ENCODE results near the gene EMC1. TPM values are rescaled to one million over a fixed set of nuclear protein-coding genes. Genes with fewer than 3 reads are reported as not detected.
"Not testable (repeated sequence)": the region's sequence is repeated elsewhere in the genome, so short reads cannot be mapped to it uniquely, and the experiment has no call there.

EMC1 gene
- total RNA-seq, 1 donor from 2014 or later: 52.2 TPM

DNA sequence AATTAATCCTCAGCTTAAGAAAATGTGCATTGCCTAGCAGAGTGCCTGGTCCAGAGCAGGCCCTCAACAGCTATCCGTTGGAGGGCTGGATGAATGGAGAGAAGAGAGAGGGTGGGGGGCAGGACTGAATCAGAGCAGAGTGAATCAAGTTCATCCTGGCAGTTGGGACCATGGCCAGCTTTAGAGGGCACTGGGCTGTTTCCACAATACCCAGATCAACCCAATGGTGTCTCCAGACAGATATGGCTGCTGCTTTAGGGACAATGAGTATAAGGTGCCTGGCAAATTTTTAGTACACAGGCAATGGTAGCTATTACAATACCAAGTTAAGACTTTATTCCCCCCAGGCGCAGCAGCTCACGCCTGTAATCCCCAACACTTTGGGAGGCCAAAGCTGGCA, 17.1 kb downstream of the EMC1 start:
- no peaks in the 10 kb centered on the region for H3K27me3 Mint-ChIP-seq (ENCODE audit: unreplicated experiment)
- H3K4me1 Mint-ChIP-seq (ENCODE audit: unreplicated experiment): peaks cover 8% of the 10 kb centered on the region
- peaks cover 42% of the 10 kb centered on the region for H3K36me3 Mint-ChIP-seq (ENCODE audit: unreplicated experiment)
- H3K9me3 Mint-ChIP-seq (ENCODE audit: unreplicated experiment): no peaks in the 10 kb centered on the region
- no peak overlapping the region for H3K27ac Mint-ChIP-seq (ENCODE audit: unreplicated experiment)
- TF ChIP-seq, protein P1, sequence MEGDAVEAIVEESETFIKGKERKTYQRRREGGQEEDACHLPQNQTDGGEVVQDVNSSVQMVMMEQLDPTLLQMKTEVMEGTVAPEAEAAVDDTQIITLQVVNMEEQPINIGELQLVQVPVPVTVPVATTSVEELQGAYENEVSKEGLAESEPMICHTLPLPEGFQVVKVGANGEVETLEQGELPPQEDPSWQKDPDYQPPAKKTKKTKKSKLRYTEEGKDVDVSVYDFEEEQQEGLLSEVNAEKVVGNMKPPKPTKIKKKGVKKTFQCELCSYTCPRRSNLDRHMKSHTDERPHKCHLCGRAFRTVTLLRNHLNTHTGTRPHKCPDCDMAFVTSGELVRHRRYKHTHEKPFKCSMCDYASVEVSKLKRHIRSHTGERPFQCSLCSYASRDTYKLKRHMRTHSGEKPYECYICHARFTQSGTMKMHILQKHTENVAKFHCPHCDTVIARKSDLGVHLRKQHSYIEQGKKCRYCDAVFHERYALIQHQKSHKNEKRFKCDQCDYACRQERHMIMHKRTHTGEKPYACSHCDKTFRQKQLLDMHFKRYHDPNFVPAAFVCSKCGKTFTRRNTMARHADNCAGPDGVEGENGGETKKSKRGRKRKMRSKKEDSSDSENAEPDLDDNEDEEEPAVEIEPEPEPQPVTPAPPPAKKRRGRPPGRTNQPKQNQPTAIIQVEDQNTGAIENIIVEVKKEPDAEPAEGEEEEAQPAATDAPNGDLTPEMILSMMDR (IDR thresholded peaks at IDR 0.05): no peak
- H3K4me3 Mint-ChIP-seq (ENCODE audit: unreplicated experiment): no peak overlapping the region
- DNase-seq (ENCODE audit: extremely low spot score, unreplicated experiment): no peak

DNA sequence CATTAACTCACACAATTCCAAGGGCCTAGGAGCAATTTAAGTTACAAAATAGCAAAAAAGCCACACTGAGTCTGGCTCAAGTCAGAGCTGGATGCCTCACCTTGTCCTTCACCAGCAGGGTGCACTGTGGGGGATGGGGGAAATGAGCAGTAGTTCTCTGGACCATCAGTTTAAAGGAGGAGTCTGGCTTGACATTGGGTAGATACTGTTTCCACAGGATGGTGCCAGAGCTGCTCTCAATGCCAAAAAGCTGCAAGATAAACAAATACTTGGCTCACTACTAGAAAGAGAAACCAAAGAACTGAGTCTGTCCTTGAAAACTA, 18.8 kb downstream of the EMC1 start:
- H3K9me3 Mint-ChIP-seq (ENCODE audit: unreplicated experiment): no peaks in the 10 kb centered on the region
- peaks cover 8% of the 10 kb centered on the region for H3K4me1 Mint-ChIP-seq (ENCODE audit: unreplicated experiment)
- peaks cover 41% of the 10 kb centered on the region for H3K36me3 Mint-ChIP-seq (ENCODE audit: unreplicated experiment)
- TF ChIP-seq, protein P1 (IDR thresholded peaks at IDR 0.05): no peak
- no peak overlapping the region for H3K27ac Mint-ChIP-seq (ENCODE audit: unreplicated experiment)
- no peaks in the 10 kb centered on the region for H3K27me3 Mint-ChIP-seq (ENCODE audit: unreplicated experiment)
- no peak overlapping the region for H3K4me3 Mint-ChIP-seq (ENCODE audit: unreplicated experiment)
- no peak for DNase-seq (ENCODE audit: extremely low spot score, unreplicated experiment)

DNA sequence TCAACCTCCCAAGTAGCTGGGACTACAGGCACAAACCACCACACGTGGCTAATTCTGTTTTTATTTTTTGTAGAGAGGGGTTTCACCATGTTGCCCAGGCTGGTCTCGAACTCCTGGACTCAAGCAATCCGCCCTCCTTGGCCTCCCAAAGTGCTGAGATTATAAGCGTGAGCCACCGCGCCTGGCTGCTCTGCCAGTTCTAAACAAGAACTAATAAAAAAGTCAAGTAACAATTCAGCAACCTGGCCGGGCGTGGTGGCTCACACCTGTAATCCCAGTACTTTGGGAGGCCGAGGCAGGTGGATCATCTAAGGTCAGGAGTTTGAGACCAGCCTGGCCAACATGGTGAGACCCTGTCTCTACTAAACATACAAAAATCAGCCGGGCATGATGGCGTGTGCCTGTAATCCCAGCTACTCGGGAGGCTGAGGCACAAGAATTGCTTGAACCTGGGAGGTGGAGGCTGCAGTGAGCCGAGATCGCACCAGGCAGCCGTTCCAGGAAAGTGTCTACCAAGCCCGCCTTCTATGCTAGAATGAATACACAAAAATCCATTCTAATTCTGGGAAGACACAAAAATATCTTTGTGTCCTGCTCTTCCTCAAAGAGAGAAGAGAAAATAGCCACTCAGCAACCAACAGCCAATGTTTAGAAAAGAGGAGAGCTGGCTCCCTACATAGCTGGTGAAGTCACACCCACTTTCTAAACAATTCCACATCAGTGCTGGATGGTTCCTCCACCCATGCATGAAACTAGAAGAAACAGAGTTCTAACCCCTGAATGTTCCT, 19.4 kb downstream of the EMC1 start:
- not testable (repeated sequence) for H3K4me1 Mint-ChIP-seq (ENCODE audit: unreplicated experiment); H3K27ac Mint-ChIP-seq (ENCODE audit: unreplicated experiment); H3K9me3 Mint-ChIP-seq (ENCODE audit: unreplicated experiment); H3K27me3 Mint-ChIP-seq (ENCODE audit: unreplicated experiment); DNase-seq (ENCODE audit: extremely low spot score, unreplicated experiment); H3K4me3 Mint-ChIP-seq (ENCODE audit: unreplicated experiment)
- peaks cover 37% of the 10 kb centered on the region for H3K36me3 Mint-ChIP-seq (ENCODE audit: unreplicated experiment)

DNA sequence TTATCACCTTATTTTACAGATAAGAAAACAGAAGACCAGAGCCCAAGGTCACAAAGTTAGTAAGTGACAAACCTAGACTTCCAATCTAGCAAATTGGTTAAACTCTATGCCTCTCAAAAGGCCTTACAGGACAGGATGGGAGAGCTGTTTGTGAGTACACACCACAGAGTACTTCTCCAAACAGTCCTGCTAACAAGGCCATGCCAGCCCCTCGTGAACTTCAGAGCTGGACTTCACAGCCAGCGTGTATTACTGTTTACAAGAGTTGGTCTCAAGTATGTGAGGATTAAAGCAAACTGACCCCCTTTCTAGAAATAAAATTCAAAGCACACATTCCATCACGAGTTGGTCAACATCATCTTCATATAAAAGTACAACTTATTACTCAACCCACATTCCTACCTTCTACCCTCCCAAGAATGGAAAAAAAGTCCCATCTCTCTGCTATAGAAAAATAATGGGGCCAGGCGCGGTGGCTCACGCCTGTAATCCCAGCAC, 21.4 kb downstream of the EMC1 start:
- Mint-ChIP-seq H3K4me3 (ENCODE audit: unreplicated experiment) (no peak overlapping the region), H3K9me3 (ENCODE audit: unreplicated experiment) (no peaks in the 10 kb centered on the region), H3K27ac (ENCODE audit: unreplicated experiment) (no peak overlapping the region), H3K4me1 (ENCODE audit: unreplicated experiment) (peaks cover 8% of the 10 kb centered on the region), H3K36me3 (ENCODE audit: unreplicated experiment) (peaks cover 46% of the 10 kb centered on the region), H3K27me3 (ENCODE audit: unreplicated experiment) (no peaks in the 10 kb centered on the region)
- DNase-seq (ENCODE audit: extremely low spot score, unreplicated experiment): no peak
- TF ChIP-seq, protein P1 (IDR thresholded peaks at IDR 0.05): no peak

DNA sequence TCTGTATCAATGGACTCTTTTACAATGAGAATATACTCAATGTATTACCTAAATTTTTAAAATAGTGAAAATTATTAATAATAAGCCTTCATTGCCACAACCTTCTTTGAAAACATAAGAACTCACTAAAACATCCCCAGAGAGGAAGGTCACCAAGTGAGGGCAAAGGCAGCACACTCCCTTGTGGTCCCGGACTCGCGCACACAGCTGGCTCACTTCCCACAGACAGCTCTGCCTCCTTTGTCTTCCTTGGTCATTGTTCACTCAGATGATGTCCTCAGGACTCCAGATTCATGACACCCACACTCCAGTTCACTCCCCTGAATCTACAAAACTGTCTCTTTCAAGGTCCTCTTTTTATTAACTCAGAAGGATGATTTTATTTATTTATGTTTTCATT, 22.1 kb downstream of the EMC1 start:
- no peak overlapping the region for H3K4me3 Mint-ChIP-seq (ENCODE audit: unreplicated experiment)
- no peaks in the 10 kb centered on the region for H3K27me3 Mint-ChIP-seq (ENCODE audit: unreplicated experiment)
- no peak overlapping the region for H3K27ac Mint-ChIP-seq (ENCODE audit: unreplicated experiment)
- TF ChIP-seq, protein P1 (IDR thresholded peaks at IDR 0.05): no peak
- H3K4me1 Mint-ChIP-seq (ENCODE audit: unreplicated experiment): peaks cover 8% of the 10 kb centered on the region
- DNase-seq (ENCODE audit: extremely low spot score, unreplicated experiment): no peak
- peaks cover 52% of the 10 kb centered on the region for H3K36me3 Mint-ChIP-seq (ENCODE audit: unreplicated experiment)
- H3K9me3 Mint-ChIP-seq (ENCODE audit: unreplicated experiment): no peaks in the 10 kb centered on the region

Measured in osteocyte (in vitro differentiated cells).